MG63 (cell line): Measurements from ENCODE around the gene CHRNB4. TPM values are rescaled to one million over a fixed set of nuclear protein-coding genes. Genes with fewer than 3 reads are reported as not detected.

Experiments
- DNase-seq: peaks from one replicate; pipeline ENCODE4 v3.0.0-alpha.2; 2020
- H3K27me3 ChIP-seq: fragments of 250-450 bp; sonication (Bioruptor Pico); 2 replicates; pipeline ENCODE4 v1.5.1; 2020; ENCODE audit warnings: mild to moderate bottlenecking, moderate library complexity
- H3K36me3 ChIP-seq: fragments of 250-450 bp; sonication (Bioruptor Pico); 2 replicates; pipeline ENCODE4 v1.5.1; 2020; ENCODE audit warnings: mild to moderate bottlenecking, moderate library complexity
- H3K4me3 ChIP-seq: fragments of 250-450 bp; sonication (Bioruptor Pico); 2 replicates; pipeline ENCODE4 v1.5.1; 2020; ENCODE audit warnings: mild to moderate bottlenecking, moderate library complexity
- H3K9me3 ChIP-seq: fragments of 250-450 bp; sonication (Bioruptor Pico); 2 replicates; pipeline ENCODE4 v1.5.1; 2020; ENCODE audit warnings: mild to moderate bottlenecking, moderate library complexity
- total RNA-seq: library from RNA; depleted of rRNA; stranded (reverse); fragments of >200 nt; shearing (Covaris generic); gene quantifications from 2 replicates; pipeline ENCODE4 v1.2.3, GENCODE V29; 2014; ENCODE audit warnings: low replicate concordance

CHRNB4 gene
- total RNA-seq, 1 experiment from 2014 or later: not detected

DNA sequence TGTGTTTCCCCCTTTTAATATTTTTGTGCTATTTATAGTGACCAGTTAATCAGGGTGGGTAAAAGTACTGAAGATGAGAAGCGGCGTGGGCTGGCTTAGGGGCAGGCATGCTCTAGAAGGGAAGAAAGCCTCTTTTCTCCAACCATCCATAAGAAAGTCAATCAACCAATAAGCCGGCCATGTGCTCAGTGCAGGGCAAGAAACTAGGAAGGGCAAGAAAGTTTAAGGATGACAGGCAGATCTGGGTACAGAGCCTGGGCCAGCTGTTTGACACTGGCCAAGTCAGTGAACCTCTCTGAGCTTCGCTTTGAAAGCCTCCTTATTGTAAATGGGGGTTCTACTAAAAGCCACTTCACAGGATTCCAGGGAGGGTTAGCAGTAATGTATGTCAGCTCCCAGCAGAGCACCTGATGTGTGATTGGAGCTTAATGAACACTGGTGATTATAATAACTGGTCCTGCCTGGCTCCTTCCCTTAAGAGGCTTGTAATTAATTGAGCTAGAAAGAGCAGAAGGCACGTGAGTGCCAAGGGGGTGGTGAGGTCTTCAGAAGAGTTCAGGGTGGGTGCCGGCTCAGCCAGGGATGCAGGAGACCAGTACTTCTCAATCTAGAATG, 14.5 kb downstream of the CHRNB4 start:
- H3K36me3 ChIP-seq: no peaks in the 10 kb centered on the region
- H3K27me3 ChIP-seq: peaks cover 33% of the 10 kb centered on the region
- no peaks in the 10 kb centered on the region for H3K9me3 ChIP-seq
- no peak overlapping the region for H3K4me3 ChIP-seq
- DNase-seq: no peak

DNA sequence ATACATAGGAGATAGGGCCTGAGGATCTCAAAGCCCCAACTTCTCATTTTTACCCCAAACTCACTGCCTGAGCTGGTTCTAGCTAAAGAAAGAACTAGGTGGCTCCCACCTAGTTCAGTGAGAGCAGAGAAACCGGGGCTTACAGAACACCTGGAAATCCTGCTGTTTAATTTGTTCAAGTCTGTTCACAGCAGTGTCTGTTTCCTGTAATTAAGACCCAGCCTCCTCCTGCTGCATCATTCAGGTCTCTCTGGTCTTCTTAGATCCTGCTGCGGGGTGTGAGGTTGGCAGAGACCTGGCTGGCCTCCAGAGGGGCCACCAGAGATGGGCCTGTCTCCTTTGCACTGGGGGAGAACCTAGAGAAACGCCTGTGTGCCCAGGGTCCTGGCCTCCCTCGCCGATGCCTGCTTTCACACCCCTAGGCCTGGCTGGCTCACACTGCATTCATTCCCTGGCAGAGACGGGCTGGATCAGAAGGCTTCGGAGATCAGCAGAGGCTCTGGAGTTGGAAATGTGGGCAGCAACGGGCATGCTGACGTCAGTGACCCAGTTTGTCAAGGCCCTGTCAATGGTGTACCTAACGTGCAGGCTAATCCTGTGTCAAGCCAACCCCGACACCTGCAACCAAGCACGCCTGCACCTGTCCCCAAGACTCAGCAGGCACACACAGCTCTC, 15.3 kb downstream of the CHRNB4 start:
- H3K36me3 ChIP-seq: no peaks in the 10 kb centered on the region
- H3K4me3 ChIP-seq: no peak overlapping the region
- peaks cover 41% of the 10 kb centered on the region for H3K27me3 ChIP-seq
- DNase-seq: no peak
- H3K9me3 ChIP-seq: no peaks in the 10 kb centered on the region

DNA sequence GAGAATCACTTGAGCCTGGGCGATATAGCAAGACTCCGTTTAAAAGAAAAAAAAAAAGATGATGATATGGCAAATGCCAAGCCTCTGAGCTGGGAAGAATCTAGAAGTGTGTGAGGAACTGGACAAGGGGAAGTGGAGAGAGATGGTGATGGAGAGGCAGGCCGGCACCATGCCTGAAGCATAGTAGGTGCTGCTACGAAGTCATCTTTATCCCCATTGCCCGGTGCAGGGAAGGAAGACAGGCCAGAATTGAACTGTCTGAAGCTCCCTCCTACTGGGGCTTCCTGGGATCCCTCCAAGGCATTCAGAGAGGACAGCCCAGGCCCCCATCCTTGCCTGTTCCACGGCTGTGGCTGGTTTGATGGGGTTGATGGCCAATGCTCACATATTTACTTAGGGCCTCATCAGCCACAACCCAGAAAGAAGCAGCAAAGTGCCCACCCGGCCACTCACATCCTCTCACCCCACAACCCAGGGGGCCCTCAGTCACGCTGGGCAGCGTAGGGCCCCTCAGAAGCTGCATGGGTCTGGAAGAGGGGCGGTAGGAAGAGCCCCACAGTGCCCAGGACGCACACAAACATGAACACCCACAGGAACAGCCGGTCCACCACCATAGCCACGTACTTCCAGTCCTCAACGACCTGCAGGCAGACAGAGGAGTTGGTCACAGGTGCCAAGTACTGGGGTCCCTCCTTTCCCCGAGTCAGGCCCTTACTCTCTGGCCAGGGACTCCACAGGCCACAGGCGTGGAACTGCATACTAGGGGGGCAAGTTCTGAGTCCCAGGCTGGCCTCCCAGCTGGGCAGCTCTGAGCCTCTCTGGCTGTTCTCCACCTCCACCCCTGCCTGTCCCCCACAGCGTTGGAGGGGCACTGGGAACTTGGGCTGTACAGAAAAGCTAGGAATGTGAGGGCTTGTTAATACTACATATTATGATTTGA, 16.1 kb downstream of the CHRNB4 start:
- H3K27me3 ChIP-seq: peaks cover 49% of the 10 kb centered on the region
- no peak overlapping the region for H3K4me3 ChIP-seq
- H3K9me3 ChIP-seq: no peaks in the 10 kb centered on the region
- no peaks in the 10 kb centered on the region for H3K36me3 ChIP-seq
- DNase-seq: no peak

DNA sequence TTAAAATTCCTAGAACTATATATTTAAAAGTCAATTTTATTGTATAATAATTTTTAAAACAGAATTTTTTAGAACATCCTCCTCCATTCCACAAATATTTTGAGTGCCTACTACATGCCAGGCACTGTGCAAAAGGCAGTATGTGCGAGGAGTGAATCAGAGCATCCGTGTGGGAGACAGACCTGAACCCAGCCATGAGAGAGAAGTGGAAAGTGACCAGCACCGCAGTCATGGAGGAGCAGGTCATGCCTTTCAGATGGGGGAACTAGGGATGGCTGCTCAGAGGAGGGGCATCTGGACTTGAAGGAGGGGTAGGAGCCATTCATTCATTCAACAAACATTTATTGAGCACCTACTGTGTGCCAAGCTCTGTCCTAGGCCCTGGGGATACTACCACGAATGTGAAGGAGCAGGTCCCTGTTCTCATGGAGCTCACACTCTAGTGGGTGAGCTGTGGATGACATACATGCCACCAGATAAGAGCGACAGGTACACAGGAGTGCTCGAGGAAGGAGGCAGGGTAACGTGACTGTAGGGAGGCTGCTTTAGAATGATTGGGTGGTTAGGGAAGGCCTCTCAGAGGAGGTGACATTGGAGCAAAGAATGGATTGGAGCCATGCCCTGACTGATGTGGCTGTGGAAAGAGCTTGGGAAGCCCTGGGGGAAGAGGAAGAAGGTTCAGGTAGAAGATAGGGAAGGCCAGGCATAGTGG, 17.1 kb downstream of the CHRNB4 start:
- no peak overlapping the region for H3K4me3 ChIP-seq
- H3K27me3 ChIP-seq: peaks cover 53% of the 10 kb centered on the region
- no peak for DNase-seq
- H3K36me3 ChIP-seq: no peaks in the 10 kb centered on the region
- no peaks in the 10 kb centered on the region for H3K9me3 ChIP-seq

DNA sequence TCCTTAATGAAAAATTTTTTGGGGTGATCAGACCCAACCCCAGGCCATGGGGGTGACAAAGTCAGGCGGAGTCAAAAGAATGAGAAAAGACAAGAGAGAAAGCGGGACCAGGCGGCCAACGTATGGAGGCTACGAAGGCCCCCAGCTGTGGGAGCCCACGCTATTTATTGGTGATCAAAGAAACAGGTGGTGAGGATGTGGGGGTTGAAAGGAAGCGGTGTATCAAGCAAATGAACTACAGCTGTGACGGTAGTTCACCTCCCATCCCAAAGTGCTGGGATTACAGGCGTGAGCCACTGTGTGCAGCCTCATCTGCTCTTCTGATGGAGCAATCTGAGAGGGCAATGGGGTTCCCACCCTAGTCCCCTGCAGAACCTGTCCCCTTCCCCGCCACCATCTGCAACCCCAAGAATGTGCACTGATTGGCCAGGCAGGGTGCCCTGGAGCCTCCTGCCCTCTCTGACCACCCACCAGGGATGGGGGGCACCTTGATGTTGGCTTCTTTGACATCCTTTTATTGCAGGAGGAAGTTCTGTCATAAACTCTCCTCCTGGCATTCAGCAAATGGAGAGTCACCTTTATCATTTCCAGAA, 19.1 kb downstream of the CHRNB4 start:
- Histone ChIP-seq H3K36me3 (no peaks in the 10 kb centered on the region), H3K4me3 (no peak overlapping the region), H3K9me3 (no peaks in the 10 kb centered on the region), H3K27me3 (peaks cover 34% of the 10 kb centered on the region)
- no peak for DNase-seq

DNA sequence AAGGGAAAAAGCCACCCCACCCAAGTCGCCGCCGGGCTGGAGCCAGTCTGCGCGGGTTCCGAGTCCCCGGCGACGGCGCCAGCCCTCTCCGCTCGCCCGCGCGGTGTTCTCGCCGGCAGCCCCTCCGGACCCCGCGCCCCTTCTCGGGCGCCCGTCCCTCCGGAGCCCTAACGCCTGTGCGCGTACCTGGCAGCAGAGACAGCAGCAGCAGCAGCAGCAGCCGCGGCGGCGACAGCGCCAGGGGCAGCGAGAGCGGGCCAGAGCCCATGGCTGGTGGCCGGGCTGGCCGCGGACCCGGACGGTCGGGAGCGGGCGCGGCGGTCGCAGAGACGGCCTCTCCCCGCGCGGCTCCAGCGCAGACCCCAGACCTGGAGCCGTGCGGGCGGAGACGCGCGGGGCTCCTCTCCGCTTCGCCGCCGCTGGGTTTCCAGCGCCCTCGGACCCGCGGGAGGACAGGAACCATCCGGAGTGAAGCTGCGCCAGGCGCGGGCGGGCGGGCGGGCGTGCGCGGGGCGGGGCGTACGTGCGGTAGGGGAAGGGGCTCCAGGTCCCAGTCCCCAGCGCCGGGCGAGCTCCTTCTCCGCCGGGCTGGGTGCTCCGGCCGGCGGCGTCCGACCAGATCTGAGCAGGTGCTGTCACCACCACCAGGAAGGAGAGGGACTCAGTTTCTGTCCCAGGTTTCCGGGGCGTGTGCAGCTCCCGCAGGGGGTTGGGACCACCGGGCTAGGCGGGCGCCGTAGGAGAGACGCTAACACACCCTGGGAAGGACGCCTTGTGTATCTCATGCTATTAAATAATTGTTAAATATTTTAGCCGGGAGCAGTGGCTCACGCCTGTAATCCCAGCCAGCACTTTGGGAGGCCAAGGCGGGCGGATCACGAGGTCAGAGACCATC, 20.2 kb downstream of the CHRNB4 start, which contains the start of gene CHRNA3:
CHRNA3 (minus strand) TSS at position 470 of the 895 bp plus-strand sequence; CDS start at position 268, 202 bp downstream.
- Histone ChIP-seq H3K36me3 (no peaks in the 10 kb centered on the region), H3K9me3 (no peaks in the 10 kb centered on the region), H3K27me3 (peaks cover 34% of the 10 kb centered on the region), H3K4me3 (peak within 1 kb of the TSS; percentile 6; the same call in 1 of the 2 replicates)
- no peak for DNase-seq

DNA sequence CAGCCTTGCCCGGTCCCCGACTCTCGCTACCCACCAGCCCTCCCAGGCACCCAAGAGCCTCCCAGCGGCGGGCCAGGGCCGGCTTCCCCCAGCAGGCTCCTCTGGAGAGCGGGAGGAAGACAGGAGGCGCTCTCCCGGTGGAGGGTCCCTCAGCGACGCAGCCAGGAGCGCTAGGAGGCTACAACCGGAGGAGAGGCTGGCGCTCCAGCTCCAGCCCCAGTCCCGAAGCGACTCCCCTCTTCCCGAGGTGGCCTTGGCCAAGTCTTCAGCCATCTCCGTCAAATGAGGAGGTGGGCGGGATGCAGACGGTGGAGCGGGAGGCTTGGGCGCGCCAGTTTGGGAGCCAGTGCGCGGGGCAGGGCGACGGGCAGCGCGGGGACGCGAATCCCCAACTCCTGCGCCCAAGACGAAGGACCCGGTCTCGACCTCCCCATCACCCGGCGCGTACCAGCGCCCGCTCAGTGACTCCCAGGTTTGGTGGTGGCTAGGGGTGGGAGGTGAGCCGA, 20.9 kb downstream of the CHRNB4 start:
- no peak for DNase-seq
- Histone ChIP-seq H3K4me3 (peak overlapping the region; percentile 6; the same call in 1 of the 2 replicates), H3K9me3 (no peaks in the 10 kb centered on the region), H3K36me3 (no peaks in the 10 kb centered on the region), H3K27me3 (peaks cover 34% of the 10 kb centered on the region)

DNA sequence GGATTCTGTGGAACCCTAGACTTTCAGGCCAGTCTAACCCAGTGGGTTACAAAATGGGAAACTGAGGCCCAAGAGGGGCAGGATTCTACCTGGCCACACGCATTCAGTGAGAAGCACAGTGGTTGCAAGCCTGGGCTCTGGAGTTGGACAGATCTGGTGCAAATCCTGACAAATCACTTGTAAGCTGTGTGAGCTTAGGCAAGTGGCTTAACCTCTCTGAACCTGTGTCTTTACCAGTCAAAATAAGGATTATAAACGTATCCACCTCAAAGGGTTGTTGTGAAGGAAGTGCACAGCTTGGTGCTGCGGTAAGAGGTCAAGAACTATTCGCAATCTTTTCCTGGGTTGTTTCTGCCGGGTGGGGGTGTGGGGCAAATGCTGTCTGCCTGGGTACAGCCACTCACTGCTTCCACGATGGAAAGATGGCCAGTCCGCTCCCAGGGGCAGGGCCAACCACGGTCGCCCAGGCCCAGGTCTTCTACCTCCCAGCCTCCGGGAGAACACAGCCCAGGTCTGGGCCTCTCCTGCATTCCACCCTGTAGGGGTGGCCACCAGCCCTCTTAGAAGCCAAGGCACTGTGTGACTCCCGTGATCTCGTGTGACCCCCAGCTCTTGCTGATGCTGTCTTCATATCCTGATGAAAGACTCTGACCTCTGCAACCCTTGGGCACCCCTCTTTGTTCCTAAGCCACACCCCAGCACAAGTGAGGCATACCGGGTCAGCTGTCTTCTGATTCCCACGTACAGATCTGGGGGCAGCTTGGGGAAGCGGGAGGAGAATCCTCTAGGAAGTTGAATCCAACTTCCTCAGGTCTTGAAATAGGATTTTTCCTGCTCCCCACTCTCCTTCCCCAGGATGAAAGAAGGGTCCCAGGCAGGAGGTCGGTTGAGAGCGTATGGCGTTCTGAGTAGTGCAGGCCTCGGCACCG, 21.7 kb downstream of the CHRNB4 start:
- H3K9me3 ChIP-seq: no peaks in the 10 kb centered on the region
- no peak overlapping the region for H3K4me3 ChIP-seq
- no peak for DNase-seq
- H3K27me3 ChIP-seq: peaks cover 34% of the 10 kb centered on the region
- H3K36me3 ChIP-seq: no peaks in the 10 kb centered on the region

DNA sequence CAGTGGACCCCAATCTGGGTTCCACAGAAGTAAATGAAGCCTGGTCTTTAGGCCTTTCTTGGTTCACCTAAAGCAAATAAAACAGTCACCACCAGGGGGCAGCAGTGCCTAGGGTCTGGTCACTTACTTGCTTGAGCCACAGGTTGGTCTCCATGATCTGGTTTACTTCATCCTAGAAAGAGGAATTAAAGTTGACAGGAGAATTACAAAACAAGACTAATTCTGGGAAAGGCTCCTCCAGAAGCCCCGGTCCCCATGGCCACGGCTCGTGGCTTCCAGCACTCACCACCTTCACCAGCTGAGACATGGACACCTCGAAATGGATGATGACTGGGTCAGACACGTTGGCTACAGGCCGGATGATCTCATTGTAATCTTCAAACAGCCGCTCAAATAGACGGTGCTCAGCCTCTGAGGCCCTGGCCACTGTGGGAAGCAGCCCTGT, 22.5 kb downstream of the CHRNB4 start:
- peaks cover 34% of the 10 kb centered on the region for H3K27me3 ChIP-seq
- no peak overlapping the region for H3K4me3 ChIP-seq
- H3K9me3 ChIP-seq: no peaks in the 10 kb centered on the region
- DNase-seq: peak; percentile 76
- no peaks in the 10 kb centered on the region for H3K36me3 ChIP-seq

DNA sequence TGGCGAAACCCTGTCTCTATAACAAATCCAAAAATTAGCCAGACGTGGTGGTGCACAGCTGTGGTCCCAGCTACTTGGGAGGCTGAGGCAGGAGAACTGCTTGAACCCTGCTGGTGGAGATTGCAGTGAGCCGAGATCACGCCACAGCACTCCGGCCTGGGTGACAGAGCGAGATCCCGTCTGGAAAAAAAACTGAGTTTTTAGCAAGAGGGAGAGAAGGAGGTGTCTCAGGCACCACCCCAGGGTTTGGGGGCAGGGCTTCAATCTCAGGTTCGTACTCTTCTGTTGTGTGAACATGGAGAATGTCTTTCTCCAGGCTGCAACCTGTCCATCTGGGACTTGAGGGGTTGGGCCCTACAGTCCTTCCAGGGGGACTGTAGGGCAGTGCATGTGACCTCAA, 22.9 kb downstream of the CHRNB4 start:
- H3K4me3 ChIP-seq: no peak overlapping the region
- H3K9me3 ChIP-seq: no peaks in the 10 kb centered on the region
- H3K27me3 ChIP-seq: peaks cover 34% of the 10 kb centered on the region
- DNase-seq: no peak
- H3K36me3 ChIP-seq: no peaks in the 10 kb centered on the region

DNA sequence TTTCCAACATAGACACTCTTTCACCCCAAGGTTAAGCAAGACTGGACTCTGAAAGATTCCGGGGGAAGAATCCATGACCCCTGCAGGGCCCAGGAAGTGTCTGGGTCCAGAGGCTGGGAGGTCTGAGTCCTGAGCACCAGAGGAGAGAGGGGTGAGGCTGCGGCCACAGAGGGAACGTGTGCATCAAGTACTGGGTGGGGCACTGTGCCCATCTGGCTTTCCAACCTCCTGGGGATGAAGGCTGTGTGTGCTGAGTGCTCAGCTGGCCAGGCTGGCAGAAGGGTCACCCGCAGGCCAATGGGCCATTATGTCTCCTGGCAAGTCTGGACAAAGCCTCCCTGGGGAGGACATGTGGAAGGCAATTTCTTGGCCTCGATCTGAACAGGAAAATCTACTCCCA, 23.5 kb downstream of the CHRNB4 start:
- Histone ChIP-seq H3K9me3 (no peaks in the 10 kb centered on the region), H3K4me3 (no peak overlapping the region), H3K36me3 (no peaks in the 10 kb centered on the region), H3K27me3 (peaks cover 33% of the 10 kb centered on the region)
- DNase-seq: no peak

DNA sequence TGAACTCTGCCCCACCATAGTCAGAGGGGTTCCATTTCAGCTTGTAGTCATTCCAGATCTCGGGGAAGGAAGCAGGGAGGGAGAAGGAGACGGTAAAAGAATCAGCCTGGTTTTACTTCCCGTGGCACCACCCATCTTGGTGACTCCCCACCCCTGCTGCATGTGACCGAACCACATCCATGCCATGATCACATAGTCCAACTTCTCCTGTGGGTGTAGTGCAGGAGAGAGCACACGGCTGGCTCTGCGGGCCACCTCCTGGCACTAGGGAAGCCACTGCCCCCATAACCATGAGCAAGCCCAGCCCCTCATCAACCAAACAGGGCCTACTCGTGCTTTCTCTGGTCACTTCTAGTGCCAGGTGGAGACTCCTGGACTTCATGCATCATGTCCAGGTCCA, 23.9 kb downstream of the CHRNB4 start:
- Histone ChIP-seq H3K4me3 (no peak overlapping the region), H3K27me3 (peaks cover 29% of the 10 kb centered on the region), H3K36me3 (no peaks in the 10 kb centered on the region), H3K9me3 (no peaks in the 10 kb centered on the region)
- no peak for DNase-seq

DNA sequence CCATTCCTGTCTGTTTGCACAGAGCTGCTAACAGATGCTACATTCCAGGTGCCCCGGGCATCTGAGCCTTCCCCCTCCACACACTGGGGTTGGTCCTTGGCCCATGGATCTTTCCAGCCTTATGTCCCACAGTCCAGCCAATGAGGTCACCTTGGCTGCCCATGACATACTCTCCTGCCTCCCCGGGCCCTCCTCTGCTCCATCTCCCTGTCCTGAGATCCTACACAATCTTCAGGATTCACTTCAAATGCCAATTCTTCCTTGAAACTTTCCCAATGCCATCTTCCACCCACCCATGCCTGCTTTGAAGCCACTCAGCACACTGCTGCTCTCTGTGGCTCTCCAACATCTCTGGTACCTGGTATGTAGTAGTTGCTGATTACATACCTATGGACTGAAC, 24.5 kb downstream of the CHRNB4 start:
- H3K27me3 ChIP-seq: peaks cover 23% of the 10 kb centered on the region
- no peak for DNase-seq

DNA sequence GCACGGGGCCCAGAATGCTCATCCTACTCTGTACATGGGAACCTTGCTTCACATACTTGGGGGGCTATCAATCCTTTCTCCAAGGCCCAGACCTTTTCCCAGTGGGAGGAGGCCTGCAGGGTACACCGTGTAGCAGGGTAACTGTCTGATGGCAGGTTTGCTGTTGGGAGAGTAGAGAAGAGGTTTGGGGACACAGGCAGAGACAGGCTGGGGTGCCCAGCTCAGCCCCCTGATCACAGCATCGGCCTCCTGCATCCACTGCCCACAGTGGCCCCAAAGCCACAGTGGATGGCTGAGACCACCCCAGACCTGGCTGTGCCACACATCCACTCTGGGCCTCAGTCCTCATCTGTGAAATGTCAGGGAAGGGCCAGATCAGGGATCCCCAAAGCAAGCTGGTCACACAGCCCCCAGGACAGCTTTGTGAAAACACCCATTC, 25.8 kb downstream of the CHRNB4 start:
- Histone ChIP-seq H3K36me3 (no peaks in the 10 kb centered on the region), H3K4me3 (no peak overlapping the region), H3K27me3 (peaks cover 11% of the 10 kb centered on the region), H3K9me3 (no peaks in the 10 kb centered on the region)
- DNase-seq: no peak

More for the DNA sequence above, 24.5 kb downstream of the CHRNB4 start:
- Histone ChIP-seq H3K9me3 (no peaks in the 10 kb centered on the region), H3K4me3 (no peak overlapping the region), H3K36me3 (no peaks in the 10 kb centered on the region)
